ENCODE measurements around the gene GFRA3. TPM values are rescaled to one million over a fixed set of nuclear protein-coding genes. Genes with fewer than 3 reads are reported as not detected.

GFRA3 gene
- total and polyA plus RNA-seq, 2 donors (not counting 1 experiment from before 2014, with no cell fraction given) = not detected

DNA sequence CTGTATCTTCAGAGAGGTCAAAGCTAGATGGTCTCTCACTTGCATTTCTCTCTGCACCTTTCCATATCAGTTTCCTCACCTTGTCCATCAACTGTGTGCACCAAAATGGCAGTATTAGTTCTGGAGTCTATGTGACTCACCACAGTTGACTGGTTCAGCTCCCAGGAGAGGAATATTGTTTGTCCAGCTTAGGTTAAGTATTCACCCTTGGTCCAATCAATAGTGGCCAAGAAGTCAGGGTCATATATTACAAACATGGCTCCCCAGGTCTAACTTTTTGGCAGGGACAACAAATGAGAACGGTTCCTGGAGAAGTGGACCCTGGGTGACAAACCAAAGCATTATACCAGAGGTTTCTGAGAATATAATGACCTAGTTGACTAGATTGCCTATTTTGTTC, 36.4 kb downstream of the GFRA3 start:
- no peaks in the 10 kb centered on the region for H3K4me1 ChIP-seq (ENCODE audit: control insufficient read depth, extremely low read depth, insufficient read depth, low read length)
- H3K27ac ChIP-seq (ENCODE audit: insufficient read depth, low read length) = no peak overlapping the region
- H3K36me3 ChIP-seq (ENCODE audit: control insufficient read depth, insufficient read depth, low read length) = no peaks in the 10 kb centered on the region
- H2AFZ ChIP-seq (ENCODE audit: low read length) = no peak overlapping the region
- H3K9ac ChIP-seq (ENCODE audit: insufficient read depth, low read length) = no peak overlapping the region
- H3K79me2 ChIP-seq (ENCODE audit: control insufficient read depth, insufficient read depth, low read length) = no peaks in the 10 kb centered on the region
- no peaks in the 10 kb centered on the region for H3K9me3 ChIP-seq (ENCODE audit: control insufficient read depth, insufficient read depth, low read depth, low read length)
- no peak for TF ChIP-seq EZH2 (IDR thresholded peaks at IDR 0.05; ENCODE audit: low read length, missing control alignments)
- no peak for DNase-seq (ENCODE audit: low read depth in 2 of 2)
- peaks cover 9% of the 10 kb centered on the region for H3K27me3 ChIP-seq (ENCODE audit: control insufficient read depth, insufficient read depth, low read length)
- H3K4me3 ChIP-seq (replicated peaks in 1 of 4; ENCODE audit: control extremely low read depth in 1 of 4, insufficient read depth in 1 of 4, low read depth in 3 of 4, low read length in 4 of 4) = no peak overlapping the region
- H4K20me1 ChIP-seq (ENCODE audit: control insufficient read depth, extremely low read depth, insufficient read depth, low read length) = no peaks in the 10 kb centered on the region
- H3K4me2 ChIP-seq (ENCODE audit: extremely low read depth, insufficient read depth, low read length) = no peak overlapping the region

DNA sequence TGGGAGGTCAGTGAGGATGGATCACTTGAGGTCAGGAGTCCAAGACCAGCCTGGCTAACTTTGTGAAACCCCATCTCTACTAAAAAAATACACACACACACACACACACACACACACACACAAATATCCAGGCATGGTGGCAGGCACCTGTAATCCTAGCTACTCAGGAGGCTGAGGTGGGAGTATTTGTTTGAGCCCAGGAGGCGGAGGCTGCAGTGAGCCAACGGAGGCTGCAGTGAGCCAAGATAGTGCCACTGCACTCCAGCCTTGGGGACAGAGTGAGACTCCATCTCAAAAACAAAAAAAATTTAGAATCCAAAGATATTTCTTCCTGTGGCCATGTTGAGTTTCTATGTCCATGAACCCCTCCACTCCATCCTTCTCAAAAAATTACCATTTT, 39.8 kb downstream of the GFRA3 start:
- no peak for DNase-seq (ENCODE audit: low read depth in 2 of 2)
- H2AFZ ChIP-seq (ENCODE audit: low read length) = no peak overlapping the region
- no peak overlapping the region for H3K9ac ChIP-seq (ENCODE audit: insufficient read depth, low read length)
- H3K4me2 ChIP-seq (ENCODE audit: extremely low read depth, insufficient read depth, low read length) = no peak overlapping the region
- H3K9me3 ChIP-seq (ENCODE audit: control insufficient read depth, insufficient read depth, low read depth, low read length) = no peaks in the 10 kb centered on the region
- no peaks in the 10 kb centered on the region for H4K20me1 ChIP-seq (ENCODE audit: control insufficient read depth, extremely low read depth, insufficient read depth, low read length)
- TF ChIP-seq, protein P1, sequence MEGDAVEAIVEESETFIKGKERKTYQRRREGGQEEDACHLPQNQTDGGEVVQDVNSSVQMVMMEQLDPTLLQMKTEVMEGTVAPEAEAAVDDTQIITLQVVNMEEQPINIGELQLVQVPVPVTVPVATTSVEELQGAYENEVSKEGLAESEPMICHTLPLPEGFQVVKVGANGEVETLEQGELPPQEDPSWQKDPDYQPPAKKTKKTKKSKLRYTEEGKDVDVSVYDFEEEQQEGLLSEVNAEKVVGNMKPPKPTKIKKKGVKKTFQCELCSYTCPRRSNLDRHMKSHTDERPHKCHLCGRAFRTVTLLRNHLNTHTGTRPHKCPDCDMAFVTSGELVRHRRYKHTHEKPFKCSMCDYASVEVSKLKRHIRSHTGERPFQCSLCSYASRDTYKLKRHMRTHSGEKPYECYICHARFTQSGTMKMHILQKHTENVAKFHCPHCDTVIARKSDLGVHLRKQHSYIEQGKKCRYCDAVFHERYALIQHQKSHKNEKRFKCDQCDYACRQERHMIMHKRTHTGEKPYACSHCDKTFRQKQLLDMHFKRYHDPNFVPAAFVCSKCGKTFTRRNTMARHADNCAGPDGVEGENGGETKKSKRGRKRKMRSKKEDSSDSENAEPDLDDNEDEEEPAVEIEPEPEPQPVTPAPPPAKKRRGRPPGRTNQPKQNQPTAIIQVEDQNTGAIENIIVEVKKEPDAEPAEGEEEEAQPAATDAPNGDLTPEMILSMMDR (conservative IDR thresholded peaks at IDR 0.05 in 1 of 2, IDR thresholded peaks at IDR 0.05 in 1 of 2; ENCODE audit: low read depth in 1 of 2, low read length in 2 of 2) = no peak
- TF ChIP-seq EZH2 (IDR thresholded peaks at IDR 0.05; ENCODE audit: low read length, missing control alignments) = no peak
- no peaks in the 10 kb centered on the region for H3K79me2 ChIP-seq (ENCODE audit: control insufficient read depth, insufficient read depth, low read length)
- no peak overlapping the region for H3K27ac ChIP-seq (ENCODE audit: insufficient read depth, low read length)
- no peaks in the 10 kb centered on the region for H3K4me1 ChIP-seq (ENCODE audit: control insufficient read depth, extremely low read depth, insufficient read depth, low read length)
- no peaks in the 10 kb centered on the region for H3K27me3 ChIP-seq (ENCODE audit: control insufficient read depth, insufficient read depth, low read length)
- no peak overlapping the region for H3K4me3 ChIP-seq (replicated peaks in 1 of 4; ENCODE audit: control extremely low read depth in 1 of 4, insufficient read depth in 1 of 4, low read depth in 3 of 4, low read length in 4 of 4)
- no peaks in the 10 kb centered on the region for H3K36me3 ChIP-seq (ENCODE audit: control insufficient read depth, insufficient read depth, low read length)

DNA sequence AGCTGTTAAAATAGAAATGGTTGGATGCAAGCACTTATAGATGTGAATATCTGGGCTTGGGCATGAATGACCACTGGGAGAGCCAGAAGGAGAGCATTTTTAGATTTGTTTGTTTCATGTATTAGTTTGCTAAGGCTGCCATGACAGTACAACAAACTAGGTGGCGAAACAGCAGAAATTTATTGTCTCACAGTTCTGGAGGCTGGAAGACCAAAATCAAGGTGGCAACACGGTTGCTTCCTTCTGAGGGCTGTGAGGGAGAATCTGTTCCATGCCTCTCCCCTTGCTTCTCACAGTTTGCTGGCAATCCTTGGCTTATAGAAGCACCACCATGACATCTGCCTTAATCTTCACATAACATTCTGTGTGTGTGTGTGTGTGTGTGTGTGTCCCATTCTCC, 41.1 kb downstream of the GFRA3 start:
- Histone ChIP-seq H3K4me2 (ENCODE audit: extremely low read depth, insufficient read depth, low read length) (no peak overlapping the region), H3K27me3 (ENCODE audit: control insufficient read depth, insufficient read depth, low read length) (no peaks in the 10 kb centered on the region), H3K9me3 (ENCODE audit: control insufficient read depth, insufficient read depth, low read depth, low read length) (no peaks in the 10 kb centered on the region), H2AFZ (ENCODE audit: low read length) (no peak overlapping the region), H3K4me3 (replicated peaks in 1 of 4; ENCODE audit: control extremely low read depth in 1 of 4, insufficient read depth in 1 of 4, low read depth in 3 of 4, low read length in 4 of 4) (no peak overlapping the region), H4K20me1 (ENCODE audit: control insufficient read depth, extremely low read depth, insufficient read depth, low read length) (no peaks in the 10 kb centered on the region), H3K79me2 (ENCODE audit: control insufficient read depth, insufficient read depth, low read length) (no peaks in the 10 kb centered on the region), H3K4me1 (ENCODE audit: control insufficient read depth, extremely low read depth, insufficient read depth, low read length) (no peaks in the 10 kb centered on the region), H3K27ac (ENCODE audit: insufficient read depth, low read length) (no peak overlapping the region), H3K9ac (ENCODE audit: insufficient read depth, low read length) (no peak overlapping the region), H3K36me3 (ENCODE audit: control insufficient read depth, insufficient read depth, low read length) (no peaks in the 10 kb centered on the region)
- TF ChIP-seq, protein P1 (conservative IDR thresholded peaks at IDR 0.05 in 1 of 2, IDR thresholded peaks at IDR 0.05 in 1 of 2; ENCODE audit: low read depth in 1 of 2, low read length in 2 of 2) = no peak
- TF ChIP-seq EZH2 (IDR thresholded peaks at IDR 0.05; ENCODE audit: low read length, missing control alignments) = no peak
- no peak for DNase-seq (ENCODE audit: low read depth in 2 of 2)
